CD14-positive monocyte (primary cell): ENCODE results near the gene TEKTIP1. TPM values are rescaled to one million over a fixed set of nuclear protein-coding genes. Genes with fewer than 3 reads are reported as not detected.

Experiments
- DNase-seq, 3 donors: peaks; one replicate each; pipeline ENCODE4 v3.0.0-alpha.2; 2011 to 2022
- H2AFZ ChIP-seq: 2 replicates; pipeline ENCODE4 v1.6.0; 2012; ENCODE audit warnings: mild to moderate bottlenecking, low read depth, low read length, inconsistent platforms; ENCODE audit not compliant: insufficient read depth, poor library complexity, severe bottlenecking
- H3K27ac ChIP-seq, 2 donors: 1 replicate in 1 of 2; 2 replicates in 1 of 2; pipeline ENCODE4 v1.5.1; 2012 to 2013; ENCODE audit warnings: low read length in 2 of 2, control low read depth in 1 of 2, inconsistent platforms in 1 of 2, low read depth in 1 of 2, mild to moderate bottlenecking in 1 of 2
- H3K27me3 ChIP-seq, 2 donors: one replicate each; pipeline versions ENCODE4 v1.6.0 to v1.6.1; 2011 to 2013; ENCODE audit warnings: low read length in 2 of 2; ENCODE audit not compliant: control insufficient read depth in 2 of 2, insufficient read depth in 2 of 2
- H3K36me3 ChIP-seq, 2 donors: replicated peaks in 1 of 2; 1 replicate in 1 of 2; 2 replicates in 1 of 2; pipeline versions ENCODE4 v1.5.1 to v1.6.1; 2012 to 2013; ENCODE audit warnings: low read length in 2 of 2, control low read depth in 1 of 2, inconsistent platforms in 1 of 2, mild to moderate bottlenecking in 1 of 2; ENCODE audit not compliant: insufficient read depth in 2 of 2, control insufficient read depth in 1 of 2
- H3K4me1 ChIP-seq, 2 donors: 1 replicate in 1 of 2; 2 replicates in 1 of 2; pipeline versions ENCODE4 v1.5.1 to v1.6.1; 2012 to 2013; ENCODE audit warnings: low read length in 2 of 2, control low read depth in 1 of 2, inconsistent platforms in 1 of 2, mild to moderate bottlenecking in 1 of 2, moderate library complexity in 1 of 2; ENCODE audit not compliant: insufficient read depth in 2 of 2, control insufficient read depth in 1 of 2
- H3K4me2 ChIP-seq: replicated peaks from 2 replicates; pipeline ENCODE3; 2012; ENCODE audit warnings: low read length, moderate library complexity, mild to moderate bottlenecking; ENCODE audit not compliant: poor library complexity, severe bottlenecking; ENCODE audit errors: extremely low read depth
- H3K4me3 ChIP-seq, 3 experiments: fragments of 200-600 bp in 1 of 3; sonication (generic) in 1 of 3; replicated peaks in 1 of 3; 1 replicate in 2 of 3; 2 replicates in 1 of 3; pipeline ENCODE4 v1.5.1; 2011 to 2013; ENCODE audit warnings: low read length in 3 of 3, mild to moderate bottlenecking in 3 of 3, control low read depth in 2 of 3, low read depth in 2 of 3, inconsistent platforms in 1 of 3, moderate library complexity in 1 of 3
- H3K79me2 ChIP-seq: 2 replicates; pipeline ENCODE4 v1.6.0; 2012; ENCODE audit warnings: mild to moderate bottlenecking, control low read depth, inconsistent platforms, low read length, moderate library complexity; ENCODE audit not compliant: insufficient read depth
- H3K9ac ChIP-seq: 2 replicates; pipeline ENCODE4 v1.6.0; 2017; ENCODE audit warnings: low read length, mild to moderate bottlenecking; ENCODE audit not compliant: insufficient read depth, poor library complexity, severe bottlenecking
- H3K9me3 ChIP-seq, 2 donors: replicated peaks in 1 of 2; 1 replicate in 1 of 2; 2 replicates in 1 of 2; pipeline versions ENCODE4 v1.5.1 to v1.6.1; 2012 to 2013; ENCODE audit warnings: low read length in 2 of 2, control low read depth in 1 of 2; ENCODE audit not compliant: control insufficient read depth in 1 of 2, insufficient read depth in 1 of 2
- H4K20me1 ChIP-seq: 2 replicates; pipeline ENCODE4 v1.6.0; 2012; ENCODE audit warnings: mild to moderate bottlenecking, low read length, control low read depth, moderate library complexity; ENCODE audit not compliant: insufficient read depth
- H3K27ac Mint-ChIP-seq, 7 donors: one replicate each; pipeline ENCODE4 v1.8.0; 2020; ENCODE audit warnings: mild to moderate bottlenecking in 7 of 7, mixed read lengths in 7 of 7, moderate library complexity in 6 of 7, inconsistent platforms in 2 of 7
- H3K27me3 Mint-ChIP-seq, 3 donors: one replicate each; pipeline ENCODE4 v1.8.0; 2021 to 2022; ENCODE audit warnings: low read depth in 3 of 3, mild to moderate bottlenecking in 3 of 3, mixed read lengths in 3 of 3, moderate library complexity in 3 of 3, inconsistent platforms in 1 of 3
- H3K36me3 Mint-ChIP-seq, 2 donors: one replicate each; pipeline ENCODE4 v1.8.0; 2020; ENCODE audit warnings: mixed read lengths in 2 of 2, inconsistent platforms in 1 of 2, mild to moderate bottlenecking in 1 of 2
- H3K4me1 Mint-ChIP-seq: one replicate; pipeline ENCODE4 v1.8.0; 2020; ENCODE audit warnings: mild to moderate bottlenecking, mixed read lengths
- H3K4me3 Mint-ChIP-seq, 2 donors: one replicate each; pipeline ENCODE4 v1.8.0; 2020; ENCODE audit warnings: mild to moderate bottlenecking in 2 of 2, mixed read lengths in 2 of 2, moderate library complexity in 1 of 2
- H3K9me3 Mint-ChIP-seq, 7 donors: one replicate each; pipeline ENCODE4 v1.8.0; 2020 to 2022; ENCODE audit warnings: mixed read lengths in 7 of 7, mild to moderate bottlenecking in 6 of 7, moderate library complexity in 6 of 7, inconsistent platforms in 2 of 7
- CTCF ChIP-seq: fragments of 200-600 bp; IDR thresholded peaks from one replicate; pipeline ENCODE4 v1.8.0; 2022; ENCODE audit warnings: antibody characterized with exemption, mild to moderate bottlenecking
- WGBS: methylation state at CpG from one replicate; pipeline ENCODE4 v1.1.5; 2013; ENCODE audit warnings: missing lambda C conversion rate; ENCODE audit not compliant: insufficient coverage; 5-methylcytosine and 5-hydroxymethylcytosine counted together
- intact Hi-C, 2 donors: fragments of 100-400 bp; cut with micrococcal nuclease; formaldehyde crosslinking; loops; one replicate each; pipeline versions ENCODE4 v1.15.0 to v1.15.1; 2023
- polyA plus RNA-seq, 3 donors: library from polyadenylated mRNA; depleted of rRNA in 1 of 3; unstranded in 2 of 3; stranded (reverse) in 1 of 3; fragments of 300-500 nt in 2 of 3; fragments of >200 nt in 1 of 3; fragmentation: Illumina TruSeq in 2 of 3; gene quantifications; 1 replicate in 2 of 3; 2 replicates in 1 of 3; pipeline ENCODE4 v1.2.3, GENCODE V29; 2012 to 2021

The TEKTIP1 gene
- polyA plus RNA-seq, 3 donors = 1.8 TPM; not detected in 2

DNA sequence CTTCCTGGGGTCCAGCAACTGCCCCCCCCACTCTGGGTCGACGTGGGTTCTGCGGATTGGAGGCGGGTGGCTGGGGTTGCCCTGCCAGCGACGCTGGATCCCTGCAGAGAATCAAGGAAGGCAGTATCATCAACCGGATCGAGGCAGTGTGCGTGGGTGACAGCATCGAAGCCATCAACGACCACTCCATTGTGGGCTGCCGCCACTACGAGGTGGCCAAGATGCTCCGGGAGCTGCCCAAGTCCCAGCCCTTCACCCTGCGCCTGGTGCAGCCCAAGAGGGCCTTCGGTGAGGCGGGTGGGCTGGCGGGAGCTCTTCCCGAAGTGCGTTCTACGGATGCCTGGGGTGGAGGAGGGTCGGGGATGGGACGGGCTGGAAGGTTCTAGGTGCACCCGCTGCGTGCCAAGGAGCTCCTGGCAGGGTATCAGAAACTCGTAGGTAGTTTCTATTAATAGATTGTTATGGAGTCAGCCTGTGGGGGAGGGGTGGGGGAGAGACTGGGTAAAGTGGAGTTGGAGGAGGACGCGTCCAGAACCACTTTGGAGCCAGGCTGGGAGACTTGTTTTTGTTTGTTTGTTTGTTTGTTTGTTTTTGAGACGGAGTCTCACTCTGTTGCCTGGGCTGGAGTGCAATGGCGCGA, 47.9 kb downstream of the TEKTIP1 start:
- no peaks in the 10 kb centered on the region for H3K36me3 Mint-ChIP-seq
- peaks cover 5 to 17% (median 9%) of the 10 kb centered on the region in 7 donors for H3K9me3 Mint-ChIP-seq
- Histone ChIP-seq H3K4me2 (no peak overlapping the region), H3K79me2 (no peaks in the 10 kb centered on the region), H3K4me3 (no peak overlapping the region), H3K27ac (no peak overlapping the region), H3K27me3 (peaks cover 5 to 20% of the 10 kb centered on the region in 2 donors), H2AFZ (no peak overlapping the region), H3K36me3 (no peaks in the 10 kb centered on the region), H4K20me1 (no peaks in the 10 kb centered on the region), H3K9ac (no peak overlapping the region), H3K9me3 (peaks cover 5 to 12% of the 10 kb centered on the region in 2 donors), H3K4me1 (peaks cover 5 to 11% of the 10 kb centered on the region in 2 donors)
- H3K4me3 Mint-ChIP-seq = peak overlapping the region in 1 of 2 donors; percentile 26
- WGBS = 92% methylated on average over 29 of the region's 31 CpGs
- no peak overlapping the region for H3K27ac Mint-ChIP-seq
- H3K4me1 Mint-ChIP-seq = no peaks in the 10 kb centered on the region
- intact Hi-C loops = no loop called here
- TF ChIP-seq CTCF = no peak
- H3K27me3 Mint-ChIP-seq = peaks cover 22 to 34% (median 28%) of the 10 kb centered on the region in 3 donors
- no peak for DNase-seq

DNA sequence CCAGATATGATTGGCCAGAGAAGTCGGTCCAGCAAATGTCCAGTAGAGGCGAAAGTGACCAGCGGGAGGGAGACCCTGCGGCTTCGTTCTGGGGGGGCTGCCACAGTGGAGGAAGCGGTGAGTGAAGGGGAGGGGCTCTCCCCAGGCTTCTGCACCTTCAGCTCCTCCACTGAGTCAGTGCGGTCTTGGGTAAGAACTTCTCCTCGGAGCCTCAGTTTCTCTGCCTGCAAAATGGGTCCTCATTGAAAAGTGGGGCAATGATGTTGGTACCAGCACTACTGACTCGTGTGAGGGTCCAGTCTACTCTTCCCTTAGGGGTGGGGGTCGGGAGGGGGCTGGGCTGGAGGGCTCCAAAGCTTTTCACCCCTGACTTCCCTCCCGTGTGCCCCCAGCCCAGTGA, 50.5 kb downstream of the TEKTIP1 start:
- DNase-seq = no peak
- Histone ChIP-seq H3K36me3 (no peaks in the 10 kb centered on the region), H3K27ac (no peak overlapping the region), H4K20me1 (no peaks in the 10 kb centered on the region), H3K4me3 (no peak overlapping the region), H3K27me3 (peaks cover 5 to 19% of the 10 kb centered on the region in 2 donors), H3K9ac (no peak overlapping the region), H2AFZ (no peak overlapping the region), H3K79me2 (no peaks in the 10 kb centered on the region), H3K4me1 (peaks cover 5 to 11% of the 10 kb centered on the region in 2 donors), H3K9me3 (peaks cover 5 to 12% of the 10 kb centered on the region in 2 donors), H3K4me2 (no peak overlapping the region)
- intact Hi-C loops = no loop called here
- 94% methylated on average over 7 of the region's 11 CpGs for WGBS
- H3K4me3 Mint-ChIP-seq = no peak overlapping the region
- no peaks in the 10 kb centered on the region for H3K36me3 Mint-ChIP-seq
- no peak overlapping the region for H3K27ac Mint-ChIP-seq
- H3K27me3 Mint-ChIP-seq = peaks cover 17 to 26% (median 26%) of the 10 kb centered on the region in 3 donors
- no peaks in the 10 kb centered on the region for H3K4me1 Mint-ChIP-seq
- no peak for TF ChIP-seq CTCF
- peaks cover 5 to 20% (median 11%) of the 10 kb centered on the region in 7 donors for H3K9me3 Mint-ChIP-seq
